Retina (tissue), 1 donor: ENCODE measurements around the gene AMPH.
A peak's percentile ranks its signal among the peaks of the same experiment; 100 is the strongest.

Source experiments
- DNase-seq: peaks from one replicate; pipeline ENCODE4 v3.0.0-alpha.2; 2016

Gene AMPH

GRCh38 chr7:38630720-38631673 is at the start of gene AMPH:
Gene AMPH, minus strand, starts transcription at chr7:38631373. Its CDS starts 22 bp downstream, at chr7:38631351.
- DNase-seq, result peak; percentile 87

GRCh38 chr7:38679419-38679818 is 48.2 kb upstream of the AMPH start:
- DNase-seq, result no peak

- no peak for DNase-seq
Measured at GRCh38 chr7:38678698-38679054, 47.5 kb upstream of the AMPH start.

GRCh38 chr7:38677981-38678697 is 47.0 kb upstream of the AMPH start:
- no peak for DNase-seq

GRCh38 chr7:38675494-38676106 is 44.4 kb upstream of the AMPH start:
- peak; percentile 28 for DNase-seq

- no peak for DNase-seq
Measured at GRCh38 chr7:38674513-38674912, 43.3 kb upstream of the AMPH start.

GRCh38 chr7:38673795-38674194 is 42.6 kb upstream of the AMPH start:
- DNase-seq, result no peak

GRCh38 chr7:38671911-38672905 is 41.0 kb upstream of the AMPH start:
- no peak for DNase-seq

GRCh38 chr7:38669965-38670520 is 38.9 kb upstream of the AMPH start:
- DNase-seq, result no peak

GRCh38 chr7:38664972-38665371 is 33.8 kb upstream of the AMPH start:
- no peak for DNase-seq

- DNase-seq, result peak; percentile 21
Measured at GRCh38 chr7:38660427-38661099, 29.4 kb upstream of the AMPH start.

- DNase-seq, result no peak
Measured at GRCh38 chr7:38659931-38660330, 28.8 kb upstream of the AMPH start.

GRCh38 chr7:38658921-38659320 is 27.7 kb upstream of the AMPH start:
- DNase-seq, result no peak

- no peak for DNase-seq
Measured at GRCh38 chr7:38656968-38657367, 25.8 kb upstream of the AMPH start.

- no peak for DNase-seq
Measured at GRCh38 chr7:38655833-38656774, 24.9 kb upstream of the AMPH start.

GRCh38 chr7:38637957-38638356 is 6.8 kb upstream of the AMPH start:
- DNase-seq, result no peak

- DNase-seq, result no peak
Measured at GRCh38 chr7:38632411-38632810, 1.2 kb upstream of the AMPH start.

- peak; percentile 63 for DNase-seq
Measured at GRCh38 chr7:38629651-38630510, 1.3 kb downstream of the AMPH start.
